SU-DHL-6 (cell line): ENCODE data around the gene UBE2E2.

Experiments used
- H2AFZ ChIP-seq: fragments of 200-600 bp; sonication (generic); 2 replicates; pipeline ENCODE4 v1.6.1; 2014; ENCODE audit warnings: low read depth, mild to moderate bottlenecking, moderate library complexity, mixed read lengths, antibody characterized with exemption, low read length; ENCODE audit not compliant: severe bottlenecking
- H3F3A ChIP-seq: fragments of 200-600 bp; shearing (Covaris generic); 2 replicates; pipeline ENCODE4 v1.6.0; 2016; ENCODE audit warnings: antibody characterized with exemption, mild to moderate bottlenecking; ENCODE audit not compliant: insufficient read depth
- H3K27ac ChIP-seq: fragments of 200-600 bp; sonication (generic); 2 replicates; pipeline ENCODE4 v1.5.1; 2016; ENCODE audit warnings: low read depth, mild to moderate bottlenecking, low read length, moderate library complexity, mixed read lengths
- H3K27me3 ChIP-seq: fragments of 200-600 bp; sonication (generic), shearing (Covaris generic); 2 replicates; pipeline ENCODE4 v1.6.0; 2014; ENCODE audit warnings: mild to moderate bottlenecking, low read length
- H3K36me3 ChIP-seq: fragments of 200-600 bp; sonication (generic); 2 replicates; pipeline ENCODE4 v1.6.1; 2014; ENCODE audit warnings: mild to moderate bottlenecking, low read length, mixed read lengths
- H3K4me2 ChIP-seq: fragments of 300-600, 200-600 bp; shearing (Covaris generic), sonication (generic); 2 replicates; pipeline ENCODE4 v1.6.0; 2014; ENCODE audit warnings: low read length, low read depth, mild to moderate bottlenecking; ENCODE audit not compliant: poor library complexity, severe bottlenecking
- H3K4me3 ChIP-seq: fragments of 200-600 bp; sonication (generic); 2 replicates; pipeline ENCODE4 v1.5.1; 2014; ENCODE audit warnings: antibody characterized with exemption, low read length, mild to moderate bottlenecking, mixed read lengths; ENCODE audit not compliant: insufficient read depth, poor library complexity, severe bottlenecking
- H3K79me2 ChIP-seq: fragments of 200-600 bp; sonication (generic); 2 replicates; pipeline ENCODE4 v1.6.1; 2014; ENCODE audit warnings: mild to moderate bottlenecking, low read length, moderate library complexity; ENCODE audit not compliant: insufficient read depth
- H3K9ac ChIP-seq: fragments of 200-600 bp; sonication (generic); 2 replicates; pipeline ENCODE4 v1.7.0; 2014; ENCODE audit warnings: mild to moderate bottlenecking, low read length
- H3K9me2 ChIP-seq: fragments of 200-600 bp; sonication (generic); replicated peaks from 2 replicates; pipeline ENCODE4 v1.6.1; 2014; ENCODE audit warnings: low read length; ENCODE audit not compliant: insufficient read depth
- H3K9me3 ChIP-seq: fragments of 200-600 bp; sonication (generic); 2 replicates; pipeline ENCODE4 v1.6.1; 2014; ENCODE audit warnings: low read length, mixed read lengths; ENCODE audit not compliant: insufficient read depth
- H4K20me1 ChIP-seq: fragments of 200-600 bp; sonication (generic); 2 replicates; pipeline ENCODE4 v1.6.1; 2014; ENCODE audit warnings: low read depth, mild to moderate bottlenecking, antibody characterized with exemption, low read length, moderate library complexity, mixed read lengths
- CTCF ChIP-seq: fragments of 200-600 bp; sonication (generic); IDR thresholded peaks from one replicate; pipeline ENCODE4 v1.5.1; 2017; ENCODE audit warnings: antibody characterized with exemption, mild to moderate bottlenecking, low read length, moderate library complexity; ENCODE audit not compliant: insufficient read depth, poor library complexity, severe bottlenecking
- EZH2phosphoT487 ChIP-seq: fragments of 200-600 bp; sonication (generic), shearing (Covaris generic); conservative IDR thresholded peaks from 2 replicates; pipeline ENCODE4 v1.6.1; 2018; ENCODE audit warnings: mild to moderate bottlenecking, antibody characterized with exemption, low read length, moderate library complexity, mixed read lengths

The UBE2E2 gene

GRCh38 chr3:23430781-23431398 lies 227.8 kb downstream of the UBE2E2 start:
- Histone ChIP-seq H3K9ac (no peak overlapping the region), H3K9me2 (no peaks in the 10 kb centered on the region), H3K27me3 (no peaks in the 10 kb centered on the region), H3K79me2 (no peaks in the 10 kb centered on the region), H3K4me3 (no peak overlapping the region), H2AFZ (no peak overlapping the region), H3F3A (no peaks in the 10 kb centered on the region), H3K4me2 (no peak overlapping the region), H3K36me3 (no peaks in the 10 kb centered on the region), H3K9me3 (no peaks in the 10 kb centered on the region), H3K27ac (no peak overlapping the region), H4K20me1 (peaks cover 2% of the 10 kb centered on the region; the same call in 1 of the 2 replicates)
- TF ChIP-seq CTCF (no peak), EZH2phosphoT487 (no peak)

- TF ChIP-seq EZH2phosphoT487, result no peak
- no peak for TF ChIP-seq CTCF
- H3K9me2 ChIP-seq, result no peaks in the 10 kb centered on the region
- no peak overlapping the region for H3K4me3 ChIP-seq
- H3K79me2 ChIP-seq, result no peaks in the 10 kb centered on the region
- H3K27ac ChIP-seq, result no peak overlapping the region
- H3K9ac ChIP-seq, result no peak overlapping the region
- no peaks in the 10 kb centered on the region for H3K36me3 ChIP-seq
- no peak overlapping the region for H3K4me2 ChIP-seq
- H4K20me1 ChIP-seq, result peaks cover 2% of the 10 kb centered on the region; the same call in 1 of the 2 replicates
- no peaks in the 10 kb centered on the region for H3K9me3 ChIP-seq
- H3F3A ChIP-seq, result no peaks in the 10 kb centered on the region
- no peaks in the 10 kb centered on the region for H3K27me3 ChIP-seq
- no peak overlapping the region for H2AFZ ChIP-seq
Observed at GRCh38 chr3:23431764-23432163, 228.6 kb downstream of the UBE2E2 start.

GRCh38 chr3:23435318-23435717 lies 232.2 kb downstream of the UBE2E2 start:
- Histone ChIP-seq H3K27me3 (no peaks in the 10 kb centered on the region), H3K9ac (no peak overlapping the region), H3K4me2 (no peak overlapping the region), H3K79me2 (no peaks in the 10 kb centered on the region), H3K9me3 (no peaks in the 10 kb centered on the region), H3K27ac (no peak overlapping the region), H3F3A (no peaks in the 10 kb centered on the region), H2AFZ (no peak overlapping the region), H3K36me3 (no peaks in the 10 kb centered on the region), H3K4me3 (no peak overlapping the region), H4K20me1 (peaks cover 18% of the 10 kb centered on the region), H3K9me2 (no peaks in the 10 kb centered on the region)
- no peak for TF ChIP-seq EZH2phosphoT487
- no peak for TF ChIP-seq CTCF
